ENCODE data around the gene PCDHB7.
"Not testable (repeated sequence)": the region's sequence is repeated elsewhere in the genome, so short reads cannot be mapped to it uniquely, and the experiment has no call there.

The PCDHB7 gene

GRCh38 chr5:141149812-141150211, 22.6 kb upstream of the PCDHB7 start, which contains the start of gene PCDHB6:
PCDHB6 (plus strand) TSS chr5:141150057; CDS start chr5:141150258, 201 bp downstream.
- Histone ChIP-seq H3K27me3 (peaks cover 4% of the 10 kb centered on the region), H3K4me1 (no peaks in the 10 kb centered on the region), H3K9me3 (no peaks in the 10 kb centered on the region), H3K4me3 (ENCODE audit: low read depth, low read length) (peak within 1 kb of the TSS; percentile 50), H3K36me3 (no peaks in the 10 kb centered on the region)
- TF ChIP-seq CTCF (IDR thresholded peaks at IDR 0.05; ENCODE audit: low read depth, low read length), result peak; percentile 67
- DNase-seq, result peak; percentile 66

- H3K4me1 ChIP-seq, result no peaks in the 10 kb centered on the region
- no peaks in the 10 kb centered on the region for H3K9me3 ChIP-seq
- peak overlapping the region; percentile 50 for H3K4me3 ChIP-seq (ENCODE audit: low read depth, low read length)
- H3K36me3 ChIP-seq, result no peaks in the 10 kb centered on the region
- TF ChIP-seq CTCF (IDR thresholded peaks at IDR 0.05; ENCODE audit: low read depth, low read length), result no peak
- DNase-seq, result no peak
- peaks cover 4% of the 10 kb centered on the region for H3K27me3 ChIP-seq
Measured at GRCh38 chr5:141150224-141150992, 22.0 kb upstream of the PCDHB7 start.

- Histone ChIP-seq H3K9me3 (no peaks in the 10 kb centered on the region), H3K4me1 (no peaks in the 10 kb centered on the region), H3K36me3 (no peaks in the 10 kb centered on the region), H3K4me3 (ENCODE audit: low read depth, low read length) (no peak overlapping the region), H3K27me3 (peaks cover 4% of the 10 kb centered on the region)
- DNase-seq, result no peak
- TF ChIP-seq CTCF (IDR thresholded peaks at IDR 0.05; ENCODE audit: low read depth, low read length), result no peak
Measured at GRCh38 chr5:141150993-141151325, 21.5 kb upstream of the PCDHB7 start.

GRCh38 chr5:141151632-141152031, 20.8 kb upstream of the PCDHB7 start:
- H3K36me3 ChIP-seq; H3K9me3 ChIP-seq; H3K27me3 ChIP-seq; H3K4me1 ChIP-seq; DNase-seq; H3K4me3 ChIP-seq (ENCODE audit: low read depth, low read length): not testable (repeated sequence)

- H3K36me3 ChIP-seq; DNase-seq; H3K4me3 ChIP-seq (ENCODE audit: low read depth, low read length); H3K27me3 ChIP-seq; H3K9me3 ChIP-seq; H3K4me1 ChIP-seq: not testable (repeated sequence)
Measured at GRCh38 chr5:141152096-141152495, 20.3 kb upstream of the PCDHB7 start.

- Histone ChIP-seq H3K36me3 (no peaks in the 10 kb centered on the region), H3K27me3 (no peaks in the 10 kb centered on the region), H3K9me3 (no peaks in the 10 kb centered on the region), H3K4me3 (ENCODE audit: low read depth, low read length) (no peak overlapping the region), H3K4me1 (no peaks in the 10 kb centered on the region)
- DNase-seq, result no peak
- peak; percentile 58 for TF ChIP-seq CTCF (IDR thresholded peaks at IDR 0.05; ENCODE audit: low read depth, low read length)
Measured at GRCh38 chr5:141155540-141156374, 16.7 kb upstream of the PCDHB7 start.

- H3K4me3 ChIP-seq (ENCODE audit: low read depth, low read length); H3K4me1 ChIP-seq: not testable (repeated sequence)
Measured at GRCh38 chr5:141157356-141157755, 15.1 kb upstream of the PCDHB7 start.

GRCh38 chr5:141157901-141158300, 14.5 kb upstream of the PCDHB7 start:
- not testable (repeated sequence) for DNase-seq; H3K4me3 ChIP-seq (ENCODE audit: low read depth, low read length); H3K4me1 ChIP-seq; H3K36me3 ChIP-seq; H3K27me3 ChIP-seq; H3K9me3 ChIP-seq

More at GRCh38 chr5:141157356-141157755, 15.1 kb upstream of the PCDHB7 start:
- not testable (repeated sequence) for H3K9me3 ChIP-seq, H3K36me3 ChIP-seq, H3K27me3 ChIP-seq, DNase-seq

GRCh38 chr5:141174291-141175104, 2.1 kb downstream of the PCDHB7 start:
- H3K27me3 ChIP-seq; DNase-seq; H3K4me3 ChIP-seq (ENCODE audit: low read depth, low read length); H3K9me3 ChIP-seq; H3K4me1 ChIP-seq; H3K36me3 ChIP-seq: not testable (repeated sequence)

All from BE2C (cell line).